ENCODE measurements around the gene PXN. TPM values are rescaled to one million over a fixed set of nuclear protein-coding genes. Genes with fewer than 3 reads are reported as not detected.

PXN gene
- total and polyA plus RNA-seq, 2 experiments from 2014 or later: 38.4 to 76.0 TPM

DNA sequence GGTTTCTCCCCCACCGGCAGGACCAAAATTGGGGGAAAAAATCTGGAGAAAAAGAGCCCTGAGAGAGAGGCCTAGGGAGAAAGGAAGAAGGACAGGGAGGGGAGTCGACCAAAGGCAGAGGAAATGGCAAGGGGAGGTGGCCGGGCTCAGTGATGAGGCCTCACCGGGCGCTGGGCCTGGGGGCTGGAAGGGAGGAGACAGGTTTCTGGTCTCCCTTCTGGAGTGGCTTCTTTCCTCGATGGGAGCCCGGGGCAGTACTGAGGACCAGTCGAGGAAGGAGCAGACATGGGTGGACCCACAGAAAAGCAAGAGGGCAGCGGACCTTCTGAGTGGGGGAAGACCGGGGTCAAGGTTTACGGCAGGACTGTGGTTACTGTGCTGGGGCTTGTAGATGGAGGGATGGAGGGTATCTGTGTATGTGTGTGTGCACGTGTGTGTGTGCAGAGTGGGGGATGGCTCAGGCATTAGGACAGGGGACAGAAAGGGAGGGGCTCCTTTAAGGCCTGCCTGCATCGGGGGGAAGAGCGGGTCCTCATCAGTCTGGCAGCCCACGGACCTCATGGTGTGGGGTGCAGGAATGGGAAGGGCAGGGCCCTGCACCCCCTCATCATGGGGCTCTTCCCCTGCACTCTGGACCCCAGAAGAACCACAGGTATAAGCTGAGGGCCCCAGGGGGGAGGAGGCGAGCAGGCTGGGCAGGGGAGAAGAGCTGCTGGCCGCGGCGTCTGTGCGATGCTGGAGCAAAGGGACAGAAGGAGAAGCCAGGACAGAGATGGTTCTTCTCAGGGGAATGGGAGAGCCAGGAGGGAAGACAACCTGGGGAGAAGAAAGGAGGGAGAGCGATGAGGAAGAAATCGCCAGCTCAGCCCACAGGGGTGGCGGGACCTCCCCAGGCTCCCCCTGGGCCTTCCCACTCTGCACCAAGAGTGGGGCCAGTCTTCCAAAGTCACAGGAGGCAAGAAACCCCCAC lies 49.5 kb downstream of the PXN start:
- Mint-ChIP-seq H3K27me3 (ENCODE audit: insufficient read depth, low read depth, poor library complexity) (peaks cover 22% of the 10 kb centered on the region), H3K4me3 (no peak overlapping the region; the same call in 2 of the 3 replicates), H3K36me3 (ENCODE audit: low read depth) (peaks cover 57% of the 10 kb centered on the region), H3K9me3 (no peaks in the 10 kb centered on the region), H3K4me1 (peaks cover 6% of the 10 kb centered on the region), H3K27ac (peak overlapping the region; percentile 53)
- Histone ChIP-seq H3K36me3 (ENCODE audit: insufficient read depth) (peaks cover 13% of the 10 kb centered on the region; the same call in 1 of the 2 replicates), H3K4me2 (0 out of 2 replicates have a peak overlapping the region, but pooled peaks have one; percentile 29), H3K79me2 (replicated peaks; ENCODE audit: insufficient read depth) (no peaks in the 10 kb centered on the region), H3K4me1 (ENCODE audit: insufficient read depth) (no peaks in the 10 kb centered on the region), H3K27me3 (ENCODE audit: insufficient read depth) (no peaks in the 10 kb centered on the region), H3F3A (replicated peaks; ENCODE audit: low read depth) (peaks cover 12% of the 10 kb centered on the region; the same call in 1 of the 2 replicates), H4K20me1 (replicated peaks; ENCODE audit: insufficient read depth) (peaks cover 5% of the 10 kb centered on the region; the same call in 1 of the 2 replicates), H2AFZ (no peak overlapping the region), H3K9me2 (ENCODE audit: insufficient read depth) (no peaks in the 10 kb centered on the region), H3K27ac (ENCODE audit: low read depth) (peak overlapping the region; percentile 76), H3K4me3 (no peak overlapping the region)
- TF ChIP-seq, protein P1, sequence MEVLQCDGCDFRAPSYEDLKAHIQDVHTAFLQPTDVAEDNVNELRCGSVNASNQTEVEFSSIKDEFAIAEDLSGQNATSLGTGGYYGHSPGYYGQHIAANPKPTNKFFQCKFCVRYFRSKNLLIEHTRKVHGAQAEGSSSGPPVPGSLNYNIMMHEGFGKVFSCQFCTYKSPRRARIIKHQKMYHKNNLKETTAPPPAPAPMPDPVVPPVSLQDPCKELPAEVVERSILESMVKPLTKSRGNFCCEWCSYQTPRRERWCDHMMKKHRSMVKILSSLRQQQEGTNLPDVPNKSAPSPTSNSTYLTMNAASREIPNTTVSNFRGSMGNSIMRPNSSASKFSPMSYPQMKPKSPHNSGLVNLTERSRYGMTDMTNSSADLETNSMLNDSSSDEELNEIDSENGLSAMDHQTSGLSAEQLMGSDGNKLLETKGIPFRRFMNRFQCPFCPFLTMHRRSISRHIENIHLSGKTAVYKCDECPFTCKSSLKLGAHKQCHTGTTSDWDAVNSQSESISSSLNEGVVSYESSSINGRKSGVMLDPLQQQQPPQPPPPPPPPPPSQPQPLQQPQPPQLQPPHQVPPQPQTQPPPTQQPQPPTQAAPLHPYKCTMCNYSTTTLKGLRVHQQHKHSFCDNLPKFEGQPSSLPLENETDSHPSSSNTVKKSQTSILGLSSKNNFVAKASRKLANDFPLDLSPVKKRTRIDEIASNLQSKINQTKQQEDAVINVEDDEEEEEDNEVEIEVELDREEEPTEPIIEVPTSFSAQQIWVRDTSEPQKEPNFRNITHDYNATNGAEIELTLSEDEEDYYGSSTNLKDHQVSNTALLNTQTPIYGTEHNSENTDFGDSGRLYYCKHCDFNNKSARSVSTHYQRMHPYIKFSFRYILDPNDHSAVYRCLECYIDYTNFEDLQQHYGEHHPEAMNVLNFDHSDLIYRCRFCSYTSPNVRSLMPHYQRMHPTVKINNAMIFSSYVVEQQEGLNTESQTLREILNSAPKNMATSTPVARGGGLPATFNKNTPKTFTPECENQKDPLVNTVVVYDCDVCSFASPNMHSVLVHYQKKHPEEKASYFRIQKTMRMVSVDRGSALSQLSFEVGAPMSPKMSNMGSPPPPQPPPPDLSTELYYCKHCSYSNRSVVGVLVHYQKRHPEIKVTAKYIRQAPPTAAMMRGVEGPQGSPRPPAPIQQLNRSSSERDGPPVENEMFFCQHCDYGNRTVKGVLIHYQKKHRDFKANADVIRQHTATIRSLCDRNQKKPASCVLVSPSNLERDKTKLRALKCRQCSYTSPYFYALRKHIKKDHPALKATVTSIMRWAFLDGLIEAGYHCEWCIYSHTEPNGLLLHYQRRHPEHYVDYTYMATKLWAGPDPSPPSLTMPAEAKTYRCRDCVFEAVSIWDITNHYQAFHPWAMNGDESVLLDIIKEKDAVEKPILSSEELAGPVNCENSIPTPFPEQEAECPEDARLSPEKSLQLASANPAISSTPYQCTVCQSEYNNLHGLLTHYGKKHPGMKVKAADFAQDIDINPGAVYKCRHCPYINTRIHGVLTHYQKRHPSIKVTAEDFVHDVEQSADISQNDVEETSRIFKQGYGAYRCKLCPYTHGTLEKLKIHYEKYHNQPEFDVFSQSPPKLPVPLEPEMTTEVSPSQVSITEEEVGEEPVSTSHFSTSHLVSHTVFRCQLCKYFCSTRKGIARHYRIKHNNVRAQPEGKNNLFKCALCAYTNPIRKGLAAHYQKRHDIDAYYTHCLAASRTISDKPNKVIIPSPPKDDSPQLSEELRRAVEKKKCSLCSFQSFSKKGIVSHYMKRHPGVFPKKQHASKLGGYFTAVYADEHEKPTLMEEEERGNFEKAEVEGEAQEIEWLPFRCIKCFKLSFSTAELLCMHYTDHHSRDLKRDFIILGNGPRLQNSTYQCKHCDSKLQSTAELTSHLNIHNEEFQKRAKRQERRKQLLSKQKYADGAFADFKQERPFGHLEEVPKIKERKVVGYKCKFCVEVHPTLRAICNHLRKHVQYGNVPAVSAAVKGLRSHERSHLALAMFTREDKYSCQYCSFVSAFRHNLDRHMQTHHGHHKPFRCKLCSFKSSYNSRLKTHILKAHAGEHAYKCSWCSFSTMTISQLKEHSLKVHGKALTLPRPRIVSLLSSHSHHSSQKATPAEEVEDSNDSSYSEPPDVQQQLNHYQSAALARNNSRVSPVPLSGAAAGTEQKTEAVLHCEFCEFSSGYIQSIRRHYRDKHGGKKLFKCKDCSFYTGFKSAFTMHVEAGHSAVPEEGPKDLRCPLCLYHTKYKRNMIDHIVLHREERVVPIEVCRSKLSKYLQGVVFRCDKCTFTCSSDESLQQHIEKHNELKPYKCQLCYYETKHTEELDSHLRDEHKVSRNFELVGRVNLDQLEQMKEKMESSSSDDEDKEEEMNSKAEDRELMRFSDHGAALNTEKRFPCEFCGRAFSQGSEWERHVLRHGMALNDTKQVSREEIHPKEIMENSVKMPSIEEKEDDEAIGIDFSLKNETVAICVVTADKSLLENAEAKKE (CRISPR knock-in tag; IDR thresholded peaks at IDR 0.05): no peak
- TF ChIP-seq EZH2 (IDR thresholded peaks at IDR 0.05; ENCODE audit: low read depth, unreplicated experiment): no peak
- TF ChIP-seq CREB1 (CRISPR knock-in tag; IDR thresholded peaks at IDR 0.05; ENCODE audit: low read depth): no peak
- TF ChIP-seq ZNF114 (CRISPR knock-in tag; IDR thresholded peaks at IDR 0.05): no peak
- TF ChIP-seq ZNF331 (CRISPR knock-in tag; IDR thresholded peaks at IDR 0.05; ENCODE audit: low read depth): no peak
- no peak for TF ChIP-seq ETS1 (IDR thresholded peaks at IDR 0.05)
- TF ChIP-seq REST (IDR thresholded peaks at IDR 0.05; ENCODE audit: unreplicated experiment): no peak
- TF ChIP-seq NANOG (IDR thresholded peaks at IDR 0.05; ENCODE audit: borderline replicate concordance): no peak
- no peak for TF ChIP-seq POLR2AphosphoS5 (IDR thresholded peaks at IDR 0.05; ENCODE audit: low read depth)
- no peak for TF ChIP-seq EZH2phosphoT487 (IDR thresholded peaks at IDR 0.05; ENCODE audit: unreplicated experiment)
- TF ChIP-seq CTCF (conservative IDR thresholded peaks at IDR 0.05; ENCODE audit: low read depth in 2 of 2): no peak
- TF ChIP-seq JUNB (IDR thresholded peaks at IDR 0.05; ENCODE audit: unreplicated experiment): no peak
- TF ChIP-seq STAT1 (IDR thresholded peaks at IDR 0.05; ENCODE audit: unreplicated experiment): no peak
- DNase-seq (ENCODE audit: low spot score) (no peak), ATAC-seq (no peak; the same call in 2 of the 3 replicates)

Measured in GM23338 (cell line).